Suprapubic skin (tissue), 4 donors: ENCODE results near the gene SRPRA. TPM values are rescaled to one million over a fixed set of nuclear protein-coding genes. Genes with fewer than 3 reads are reported as not detected.

ENCODE experiments used
- DNase-seq, 2 donors: peaks; one replicate each; pipeline ENCODE4 v3.0.0-alpha.2; 2019; ENCODE audit warnings: low spot score in 2 of 2
- H3K27ac ChIP-seq: fragments of 200-600 bp; sonication (generic); one replicate; pipeline ENCODE4 v1.5.1; 2019
- H3K27me3 ChIP-seq: fragments of 200-600 bp; sonication (generic); one replicate; pipeline ENCODE4 v1.5.1; 2019
- H3K36me3 ChIP-seq: fragments of 200-600 bp; sonication (generic); one replicate; pipeline ENCODE4 v1.5.1; 2019
- H3K4me1 ChIP-seq: fragments of 200-600 bp; sonication (generic); one replicate; pipeline ENCODE4 v1.5.1; 2019
- H3K4me3 ChIP-seq: fragments of 200-600 bp; sonication (generic); one replicate; pipeline ENCODE4 v1.5.1; 2019; ENCODE audit warnings: mild to moderate bottlenecking
- H3K9me3 ChIP-seq: fragments of 200-600 bp; sonication (generic); one replicate; pipeline ENCODE4 v1.5.1; 2019
- CTCF ChIP-seq, 2 donors: fragments of 200-600 bp in 1 of 2; fragments of 450-650 bp in 1 of 2; sonication (generic) in 1 of 2; IDR thresholded peaks; one replicate each; pipeline ENCODE4 v1.5.1; 2016 to 2019; ENCODE audit warnings: antibody characterized with exemption in 2 of 2, mild to moderate bottlenecking in 1 of 2, moderate library complexity in 1 of 2
- EP300 ChIP-seq: sonication (generic); formaldehyde crosslinking; IDR thresholded peaks from one replicate; pipeline ENCODE4 v1.6.1; 2017; ENCODE audit warnings: antibody characterized with exemption
- POLR2A ChIP-seq, 2 donors: fragments of 450-650 bp; IDR thresholded peaks; one replicate each; pipeline ENCODE4 v1.6.1; 2017; ENCODE audit warnings: antibody characterized with exemption in 2 of 2, mild to moderate bottlenecking in 2 of 2, moderate library complexity in 2 of 2
- POLR2AphosphoS5 ChIP-seq, 3 donors: sonication (generic); formaldehyde crosslinking; IDR thresholded peaks; one replicate each; pipeline ENCODE4 v1.6.1; 2017; ENCODE audit warnings: antibody characterized with exemption in 3 of 3
- WGBS: methylation state at CpG from one replicate; pipeline ENCODE4 v1.1.5; 2018; 5-methylcytosine and 5-hydroxymethylcytosine counted together
- total RNA-seq, 4 donors: library from RNA; depleted of rRNA; stranded (reverse); fragments of >200 nt; gene quantifications; one replicate each; pipeline ENCODE4 v1.1.0, GENCODE V29; 2016

Gene SRPRA
- total RNA-seq, 4 donors from 2014 or later = 84.9 to 108 (median 97.0) TPM

- Histone ChIP-seq H3K27ac (no peak overlapping the region), H3K9me3 (no peaks in the 10 kb centered on the region), H3K4me3 (no peak overlapping the region), H3K4me1 (peaks cover 11% of the 10 kb centered on the region), H3K27me3 (no peaks in the 10 kb centered on the region), H3K36me3 (peaks cover 22% of the 10 kb centered on the region)
- no peak for DNase-seq
- no peak for TF ChIP-seq EP300
- TF ChIP-seq CTCF (IDR thresholded peaks at IDR 0.05) = no peak
- TF ChIP-seq POLR2A (IDR thresholded peaks at IDR 0.05) = no peak
- TF ChIP-seq POLR2AphosphoS5 (IDR thresholded peaks at IDR 0.05) = no peak
- 73% methylated on average over 1 of the region's 4 CpGs for WGBS
Observed at GRCh38 chr11:126277780-126278179, 9.1 kb upstream of the SRPRA start.

DNA sequence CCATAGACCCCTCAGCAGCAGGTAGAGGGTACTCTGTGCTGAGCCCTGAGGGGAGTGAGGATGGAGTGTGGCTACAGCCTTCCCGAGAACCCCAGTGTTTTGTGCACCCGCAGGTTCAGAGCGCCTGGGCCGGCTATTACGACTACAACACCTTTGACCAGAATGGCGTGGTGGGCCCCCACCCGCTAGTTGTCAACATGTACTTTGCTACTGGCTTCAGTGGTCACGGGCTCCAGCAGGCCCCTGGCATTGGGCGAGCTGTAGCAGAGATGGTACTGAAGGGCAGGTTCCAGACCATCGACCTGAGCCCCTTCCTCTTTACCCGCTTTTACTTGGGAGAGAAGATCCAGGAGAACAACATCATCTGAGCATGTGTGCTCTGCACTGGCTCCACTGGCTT, 8.6 kb upstream of the SRPRA start:
- H3K36me3 ChIP-seq = peaks cover 22% of the 10 kb centered on the region
- no peak overlapping the region for H3K27ac ChIP-seq
- TF ChIP-seq CTCF (IDR thresholded peaks at IDR 0.05) (no peak), EP300 (no peak), POLR2A (IDR thresholded peaks at IDR 0.05) (no peak), POLR2AphosphoS5 (IDR thresholded peaks at IDR 0.05) (no peak)
- peak in 1 of 2 donors; percentile 66 for DNase-seq
- 94% methylated on average over 11 of the region's 11 CpGs for WGBS
- H3K4me1 ChIP-seq = peaks cover 8% of the 10 kb centered on the region
- no peak overlapping the region for H3K4me3 ChIP-seq
- H3K9me3 ChIP-seq = no peaks in the 10 kb centered on the region
- H3K27me3 ChIP-seq = no peaks in the 10 kb centered on the region

GRCh38 chr11:126268361-126268707, 361 bp downstream of the SRPRA start:
- Histone ChIP-seq H3K36me3 (peaks cover 41% of the 10 kb centered on the region), H3K9me3 (no peaks in the 10 kb centered on the region), H3K4me3 (peak overlapping the region; percentile 69), H3K4me1 (peaks cover 22% of the 10 kb centered on the region), H3K27me3 (no peaks in the 10 kb centered on the region), H3K27ac (peak overlapping the region; percentile 90)
- DNase-seq = no peak
- WGBS = 0% methylated on average over 23 of the region's 23 CpGs
- TF ChIP-seq POLR2AphosphoS5 (IDR thresholded peaks at IDR 0.05) (no peak), EP300 (no peak), POLR2A (IDR thresholded peaks at IDR 0.05) (no peak), CTCF (IDR thresholded peaks at IDR 0.05) (no peak)

DNA sequence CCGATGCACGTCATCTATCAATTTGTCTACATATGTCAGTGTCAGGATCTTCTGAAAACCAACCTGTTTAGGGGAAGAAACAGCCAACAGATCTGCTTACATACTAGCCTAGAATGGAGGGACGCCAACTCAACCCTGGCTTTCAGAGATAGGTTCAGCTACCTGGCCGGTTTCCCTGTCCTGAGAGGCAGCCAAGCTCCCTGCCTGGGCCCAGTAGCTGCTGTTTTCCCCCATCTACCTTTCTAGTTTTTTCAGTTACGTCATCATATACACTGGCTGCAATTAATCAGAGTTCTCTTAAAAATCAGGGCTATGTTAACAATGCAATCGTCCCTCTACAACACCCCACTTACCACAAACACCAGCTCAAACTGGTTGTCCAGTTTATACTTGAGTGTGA, 1.0 kb downstream of the SRPRA start:
- TF ChIP-seq CTCF (IDR thresholded peaks at IDR 0.05) (no peak), POLR2A (IDR thresholded peaks at IDR 0.05) (no peak), EP300 (no peak), POLR2AphosphoS5 (IDR thresholded peaks at IDR 0.05) (no peak)
- DNase-seq = no peak
- H3K9me3 ChIP-seq = no peaks in the 10 kb centered on the region
- H3K4me3 ChIP-seq = peak overlapping the region; percentile 69
- H3K36me3 ChIP-seq = peaks cover 44% of the 10 kb centered on the region
- peak overlapping the region; percentile 90 for H3K27ac ChIP-seq
- no peaks in the 10 kb centered on the region for H3K27me3 ChIP-seq
- 52% methylated on average over 6 of the region's 6 CpGs for WGBS
- peaks cover 22% of the 10 kb centered on the region for H3K4me1 ChIP-seq

- TF ChIP-seq EP300 (no peak), CTCF (IDR thresholded peaks at IDR 0.05) (no peak), POLR2A (IDR thresholded peaks at IDR 0.05) (no peak), POLR2AphosphoS5 (IDR thresholded peaks at IDR 0.05) (no peak)
- Histone ChIP-seq H3K4me3 (no peak overlapping the region), H3K27ac (no peak overlapping the region), H3K4me1 (peaks cover 22% of the 10 kb centered on the region), H3K36me3 (peaks cover 57% of the 10 kb centered on the region), H3K27me3 (no peaks in the 10 kb centered on the region), H3K9me3 (no peaks in the 10 kb centered on the region)
- WGBS = 73% methylated on average over 8 of the region's 8 CpGs
- no peak for DNase-seq
Observed at GRCh38 chr11:126265811-126266210, 2.9 kb downstream of the SRPRA start.
